ENCODE data around the gene SLC14A1. TPM values are rescaled to one million over a fixed set of nuclear protein-coding genes. Genes with fewer than 3 reads are reported as not detected.

Gene SLC14A1
- total and polyA plus RNA-seq, 10 of the 15 experiments (the other 5 are each of a cell fraction or from before 2014, with no cell fraction given): 0.06 to 0.67 (median 0.10) TPM; not detected in 2

DNA sequence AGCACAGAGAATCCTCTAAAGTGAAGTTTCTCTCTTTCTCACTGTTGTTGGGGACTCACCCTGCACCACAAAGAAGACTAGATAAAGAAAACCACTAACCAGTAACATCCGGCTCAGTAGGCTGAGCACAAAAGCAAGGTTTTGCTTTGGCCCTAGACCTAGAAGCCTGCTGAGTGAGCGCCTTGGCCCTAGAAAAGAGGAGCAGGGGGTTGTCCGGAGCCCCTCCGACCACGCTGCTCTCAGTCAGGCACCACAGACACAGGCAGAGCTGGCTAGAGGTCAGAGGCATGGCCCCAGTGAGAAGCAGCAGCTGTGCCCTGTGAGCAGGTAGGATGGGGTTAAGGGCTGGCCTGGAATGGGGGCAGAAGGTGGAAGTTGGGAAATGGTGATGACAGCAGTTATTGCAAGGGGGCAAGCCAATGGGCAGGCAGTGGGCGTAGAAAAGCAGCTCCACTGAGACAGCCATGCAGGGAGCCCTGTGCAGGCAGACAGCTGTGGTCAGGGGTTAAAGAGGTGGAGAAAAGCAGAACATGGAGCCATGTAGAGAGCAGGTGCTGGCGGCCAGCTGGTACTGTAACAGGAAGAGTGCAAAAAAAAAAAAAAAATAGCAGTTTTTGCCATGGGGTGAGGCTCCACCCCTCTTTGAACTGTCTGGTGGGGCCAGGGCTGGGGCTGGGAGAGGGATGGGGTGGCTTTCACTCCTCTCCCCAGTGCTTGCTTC is 36.9 kb upstream of the SLC14A1 start (continued):
- TF ChIP-seq SIN3A (IDR thresholded peaks at IDR 0.05; ENCODE audit: low read depth, low read length) (peak; percentile 49; the same call in 1 of the 2 replicates), EED (IDR thresholded peaks at IDR 0.05; ENCODE audit: low read depth) (peak; percentile 48; the same call in 1 of the 2 replicates), SMAD1 (IDR thresholded peaks at IDR 0.05; ENCODE audit: low read depth, partially characterized antibody) (no peak), SUPT20H (IDR thresholded peaks at IDR 0.05; ENCODE audit: borderline replicate concordance, control insufficient read depth, low read depth, low read length) (no peak), CREM (IDR thresholded peaks at IDR 0.05; ENCODE audit: low read depth) (no peak), DPF2 (IDR thresholded peaks at IDR 0.05) (0 out of 2 replicates have a peak, but pooled peaks have one; percentile 72), POLR2AphosphoS2 (IDR thresholded peaks at IDR 0.05; ENCODE audit: low read depth, low read length) (no peak), CREB1 (IDR thresholded peaks at IDR 0.05; ENCODE audit: low read depth) (peak; percentile 36; the same call in 1 of the 2 replicates), NFYB (IDR thresholded peaks at IDR 0.05; ENCODE audit: insufficient read depth, low read depth, low read length) (0 out of 2 replicates have a peak, but pooled peaks have one; percentile 37), ZNF384 (IDR thresholded peaks at IDR 0.05; ENCODE audit: borderline replicate concordance, low read depth, low read length) (peak; percentile 90), POLR2A (IDR thresholded peaks at IDR 0.05; ENCODE audit: low read depth, low read length) (no peak; the same call in 1 of the 2 replicates), JUND (IDR thresholded peaks at IDR 0.05; ENCODE audit: low read depth, low read length) (no peak), SMARCA5 (IDR thresholded peaks at IDR 0.05) (peak; percentile 32; the same call in 1 of the 2 replicates), EGR1 (IDR thresholded peaks at IDR 0.05; ENCODE audit: borderline replicate concordance in 1 of 2, low read depth in 2 of 2, low read length in 2 of 2) (no peak), MYC (IDR thresholded peaks at IDR 0.05; ENCODE audit: insufficient read depth, insufficient read length, insufficient replicate concordance, low read length, severe bottlenecking) (no peak), SRF (IDR thresholded peaks at IDR 0.05; ENCODE audit: low read depth in 2 of 2, low read length in 2 of 2) (no peak), TCF3 (IDR thresholded peaks at IDR 0.05; ENCODE audit: borderline replicate concordance, insufficient read depth, low read depth, low read length) (peak; percentile 77; the same call in 1 of the 2 replicates), CBX5 (IDR thresholded peaks at IDR 0.05; ENCODE audit: low read depth) (0 out of 2 replicates have a peak, but pooled peaks have one; percentile 42), KAT2A (conservative IDR thresholded peaks at IDR 0.05; ENCODE audit: control insufficient read depth, low read depth, low read length) (no peak)
- TF ChIP-seq, protein P1, sequence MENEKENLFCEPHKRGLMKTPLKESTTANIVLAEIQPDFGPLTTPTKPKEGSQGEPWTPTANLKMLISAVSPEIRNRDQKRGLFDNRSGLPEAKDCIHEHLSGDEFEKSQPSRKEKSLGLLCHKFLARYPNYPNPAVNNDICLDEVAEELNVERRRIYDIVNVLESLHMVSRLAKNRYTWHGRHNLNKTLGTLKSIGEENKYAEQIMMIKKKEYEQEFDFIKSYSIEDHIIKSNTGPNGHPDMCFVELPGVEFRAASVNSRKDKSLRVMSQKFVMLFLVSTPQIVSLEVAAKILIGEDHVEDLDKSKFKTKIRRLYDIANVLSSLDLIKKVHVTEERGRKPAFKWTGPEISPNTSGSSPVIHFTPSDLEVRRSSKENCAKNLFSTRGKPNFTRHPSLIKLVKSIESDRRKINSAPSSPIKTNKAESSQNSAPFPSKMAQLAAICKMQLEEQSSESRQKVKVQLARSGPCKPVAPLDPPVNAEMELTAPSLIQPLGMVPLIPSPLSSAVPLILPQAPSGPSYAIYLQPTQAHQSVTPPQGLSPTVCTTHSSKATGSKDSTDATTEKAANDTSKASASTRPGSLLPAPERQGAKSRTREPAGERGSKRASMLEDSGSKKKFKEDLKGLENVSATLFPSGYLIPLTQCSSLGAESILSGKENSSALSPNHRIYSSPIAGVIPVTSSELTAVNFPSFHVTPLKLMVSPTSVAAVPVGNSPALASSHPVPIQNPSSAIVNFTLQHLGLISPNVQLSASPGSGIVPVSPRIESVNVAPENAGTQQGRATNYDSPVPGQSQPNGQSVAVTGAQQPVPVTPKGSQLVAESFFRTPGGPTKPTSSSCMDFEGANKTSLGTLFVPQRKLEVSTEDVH (IDR thresholded peaks at IDR 0.05; ENCODE audit: low read depth, partially characterized antibody): no peak
- TF ChIP-seq, protein P2, sequence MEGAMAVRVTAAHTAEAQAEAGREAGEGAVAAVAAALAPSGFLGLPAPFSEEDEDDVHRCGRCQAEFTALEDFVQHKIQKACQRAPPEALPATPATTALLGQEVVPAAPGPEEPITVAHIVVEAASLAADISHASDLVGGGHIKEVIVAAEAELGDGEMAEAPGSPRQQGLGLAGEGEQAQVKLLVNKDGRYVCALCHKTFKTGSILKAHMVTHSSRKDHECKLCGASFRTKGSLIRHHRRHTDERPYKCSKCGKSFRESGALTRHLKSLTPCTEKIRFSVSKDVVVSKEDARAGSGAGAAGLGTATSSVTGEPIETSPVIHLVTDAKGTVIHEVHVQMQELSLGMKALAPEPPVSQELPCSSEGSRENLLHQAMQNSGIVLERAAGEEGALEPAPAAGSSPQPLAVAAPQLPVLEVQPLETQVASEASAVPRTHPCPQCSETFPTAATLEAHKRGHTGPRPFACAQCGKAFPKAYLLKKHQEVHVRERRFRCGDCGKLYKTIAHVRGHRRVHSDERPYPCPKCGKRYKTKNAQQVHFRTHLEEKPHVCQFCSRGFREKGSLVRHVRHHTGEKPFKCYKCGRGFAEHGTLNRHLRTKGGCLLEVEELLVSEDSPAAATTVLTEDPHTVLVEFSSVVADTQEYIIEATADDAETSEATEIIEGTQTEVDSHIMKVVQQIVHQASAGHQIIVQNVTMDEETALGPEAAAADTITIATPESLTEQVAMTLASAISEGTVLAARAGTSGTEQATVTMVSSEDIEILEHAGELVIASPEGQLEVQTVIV (IDR thresholded peaks at IDR 0.05; ENCODE audit: borderline replicate concordance, partially characterized antibody): no peak
- TF ChIP-seq, protein P3, sequence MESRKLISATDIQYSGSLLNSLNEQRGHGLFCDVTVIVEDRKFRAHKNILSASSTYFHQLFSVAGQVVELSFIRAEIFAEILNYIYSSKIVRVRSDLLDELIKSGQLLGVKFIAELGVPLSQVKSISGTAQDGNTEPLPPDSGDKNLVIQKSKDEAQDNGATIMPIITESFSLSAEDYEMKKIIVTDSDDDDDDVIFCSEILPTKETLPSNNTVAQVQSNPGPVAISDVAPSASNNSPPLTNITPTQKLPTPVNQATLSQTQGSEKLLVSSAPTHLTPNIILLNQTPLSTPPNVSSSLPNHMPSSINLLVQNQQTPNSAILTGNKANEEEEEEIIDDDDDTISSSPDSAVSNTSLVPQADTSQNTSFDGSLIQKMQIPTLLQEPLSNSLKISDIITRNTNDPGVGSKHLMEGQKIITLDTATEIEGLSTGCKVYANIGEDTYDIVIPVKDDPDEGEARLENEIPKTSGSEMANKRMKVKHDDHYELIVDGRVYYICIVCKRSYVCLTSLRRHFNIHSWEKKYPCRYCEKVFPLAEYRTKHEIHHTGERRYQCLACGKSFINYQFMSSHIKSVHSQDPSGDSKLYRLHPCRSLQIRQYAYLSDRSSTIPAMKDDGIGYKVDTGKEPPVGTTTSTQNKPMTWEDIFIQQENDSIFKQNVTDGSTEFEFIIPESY (IDR thresholded peaks at IDR 0.05): no peak
